Measurements from ENCODE around the gene NDUFAF4.

NDUFAF4 gene

GRCh38 chr6:96934087-96934486, 36.4 kb upstream of the NDUFAF4 start:
- no peak for TF ChIP-seq CTCF (IDR thresholded peaks at IDR 0.05; ENCODE audit: extremely low read depth, insufficient read depth, missing control alignments)
- in situ Hi-C loops (cut with MboI; ENCODE audit: low pct_unique_long_range_greater_than_20kb, low sequenced_read_pairs, unreplicated experiment) = no loop called here
- DNase-seq (ENCODE audit: low spot score) = no peak

GRCh38 chr6:96931198-96931597, 33.5 kb upstream of the NDUFAF4 start:
- TF ChIP-seq CTCF (IDR thresholded peaks at IDR 0.05; ENCODE audit: extremely low read depth, insufficient read depth, missing control alignments) = no peak
- in situ Hi-C loops (cut with MboI; ENCODE audit: low pct_unique_long_range_greater_than_20kb, low sequenced_read_pairs, unreplicated experiment) = no loop called here
- DNase-seq (ENCODE audit: low spot score) = no peak

- in situ Hi-C loops (cut with MboI; ENCODE audit: low pct_unique_long_range_greater_than_20kb, low sequenced_read_pairs, unreplicated experiment) = no loop called here
- no peak for DNase-seq (ENCODE audit: low spot score)
- no peak for TF ChIP-seq CTCF (IDR thresholded peaks at IDR 0.05; ENCODE audit: extremely low read depth, insufficient read depth, missing control alignments)
These were observed 32.0 kb upstream of the NDUFAF4 start for GRCh38 chr6:96929741-96930140.

- in situ Hi-C loops (cut with MboI; ENCODE audit: low pct_unique_long_range_greater_than_20kb, low sequenced_read_pairs, unreplicated experiment) = no loop called here
- DNase-seq (ENCODE audit: low spot score) = no peak
- no peak for TF ChIP-seq CTCF (IDR thresholded peaks at IDR 0.05; ENCODE audit: extremely low read depth, insufficient read depth, missing control alignments)
These were observed 30.0 kb upstream of the NDUFAF4 start for GRCh38 chr6:96927660-96928059.

- DNase-seq (ENCODE audit: low spot score) = no peak
- in situ Hi-C loops (cut with MboI; ENCODE audit: low pct_unique_long_range_greater_than_20kb, low sequenced_read_pairs, unreplicated experiment) = no loop called here
- no peak for TF ChIP-seq CTCF (IDR thresholded peaks at IDR 0.05; ENCODE audit: extremely low read depth, insufficient read depth, missing control alignments)
These were observed 28.7 kb upstream of the NDUFAF4 start for GRCh38 chr6:96926425-96926824.

- DNase-seq (ENCODE audit: low spot score) = no peak
- TF ChIP-seq CTCF (IDR thresholded peaks at IDR 0.05; ENCODE audit: extremely low read depth, insufficient read depth, missing control alignments) = no peak
- in situ Hi-C loops (cut with MboI; ENCODE audit: low pct_unique_long_range_greater_than_20kb, low sequenced_read_pairs, unreplicated experiment) = no loop called here
These were observed 27.6 kb upstream of the NDUFAF4 start for GRCh38 chr6:96925290-96925687.

All from GM13977 (cell line).